HL-60 (cell line): Measurements from ENCODE around the gene CFAP57.

Experiments
- DNase-seq, 2 experiments: peaks; one replicate each; pipeline ENCODE4 v3.0.0-alpha.2; 2010 to 2020; ENCODE audit warnings: low read depth in 1 of 2, low spot score in 1 of 2
- H3K27ac ChIP-seq: fragments of 250-450 bp; sonication (Bioruptor Pico); replicated peaks from 2 replicates; pipeline ENCODE4 v1.5.1; 2020; ENCODE audit warnings: mild to moderate bottlenecking, moderate library complexity
- H3K27me3 ChIP-seq: fragments of 250-450 bp; sonication (Bioruptor Pico); 2 replicates; pipeline ENCODE4 v1.5.1; 2021; ENCODE audit warnings: mild to moderate bottlenecking, moderate library complexity; ENCODE audit not compliant: insufficient read depth, poor library complexity, severe bottlenecking
- H3K4me3 ChIP-seq: replicated peaks from 2 replicates; pipeline ENCODE4 v1.5.1; 2011; ENCODE audit warnings: mild to moderate bottlenecking, control low read depth, low read length; ENCODE audit not compliant: insufficient read depth
- GABPA ChIP-seq: IDR thresholded peaks from 2 replicates; pipeline ENCODE4 v1.6.1; 2012; ENCODE audit warnings: low read depth
- POLR2AphosphoS5 ChIP-seq: IDR thresholded peaks from 2 replicates; pipeline ENCODE4 v1.6.1; 2012; ENCODE audit warnings: low read depth
- SPI1 ChIP-seq: IDR thresholded peaks from 2 replicates; pipeline ENCODE4 v1.6.1; 2012; ENCODE audit warnings: low read depth, mild to moderate bottlenecking, borderline replicate concordance
- TF ChIP-seq, protein P1 (sequence below): IDR thresholded peaks from 2 replicates; pipeline ENCODE4 v1.6.1; 2012; ENCODE audit warnings: low read depth; ENCODE audit not compliant: insufficient replicate concordance
- TF ChIP-seq, protein P2 (sequence below): IDR thresholded peaks from one replicate; pipeline ENCODE4 v1.5.1; 2011; ENCODE audit warnings: low read length, control low read depth, inconsistent platforms; ENCODE audit not compliant: insufficient read depth

CFAP57 gene

DNA sequence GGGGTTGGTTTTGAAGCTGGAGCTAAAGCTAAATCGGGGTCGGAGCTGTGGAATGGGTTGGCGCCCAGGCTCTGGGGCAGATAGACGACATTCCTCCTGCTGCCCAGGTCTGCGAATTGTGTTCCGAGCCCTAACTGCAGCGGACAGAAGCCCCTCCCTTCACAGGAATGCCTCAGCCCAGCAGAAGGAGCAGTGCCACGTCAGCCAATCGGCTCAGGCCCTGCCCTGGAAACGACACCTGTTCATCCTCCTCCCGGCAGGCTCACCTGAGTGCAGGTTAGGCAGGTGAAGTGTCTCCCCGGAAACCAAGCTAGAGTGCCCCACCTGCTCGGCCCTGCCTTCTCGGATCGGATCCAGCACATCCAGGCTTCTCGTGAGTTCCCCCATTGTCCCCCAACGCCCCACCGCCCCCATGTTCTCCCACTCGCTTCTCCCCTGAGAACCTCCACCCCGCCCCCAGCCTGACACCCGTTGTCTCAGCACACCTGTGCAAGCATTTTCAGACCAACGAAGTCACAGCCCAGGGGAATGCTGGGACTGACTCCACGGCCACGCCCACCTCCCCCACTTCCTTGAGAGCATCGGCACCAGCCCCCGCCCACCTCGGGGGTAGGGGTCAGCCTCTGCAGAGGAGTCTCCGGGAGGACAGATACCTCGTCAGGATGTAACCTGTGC, 98.4 kb downstream of the CFAP57 start:
- DNase-seq, result no peak
- no peaks in the 10 kb centered on the region for H3K27me3 ChIP-seq
- no peak for TF ChIP-seq GABPA
- H3K27ac ChIP-seq, result no peak overlapping the region
- no peak overlapping the region for H3K4me3 ChIP-seq

DNA sequence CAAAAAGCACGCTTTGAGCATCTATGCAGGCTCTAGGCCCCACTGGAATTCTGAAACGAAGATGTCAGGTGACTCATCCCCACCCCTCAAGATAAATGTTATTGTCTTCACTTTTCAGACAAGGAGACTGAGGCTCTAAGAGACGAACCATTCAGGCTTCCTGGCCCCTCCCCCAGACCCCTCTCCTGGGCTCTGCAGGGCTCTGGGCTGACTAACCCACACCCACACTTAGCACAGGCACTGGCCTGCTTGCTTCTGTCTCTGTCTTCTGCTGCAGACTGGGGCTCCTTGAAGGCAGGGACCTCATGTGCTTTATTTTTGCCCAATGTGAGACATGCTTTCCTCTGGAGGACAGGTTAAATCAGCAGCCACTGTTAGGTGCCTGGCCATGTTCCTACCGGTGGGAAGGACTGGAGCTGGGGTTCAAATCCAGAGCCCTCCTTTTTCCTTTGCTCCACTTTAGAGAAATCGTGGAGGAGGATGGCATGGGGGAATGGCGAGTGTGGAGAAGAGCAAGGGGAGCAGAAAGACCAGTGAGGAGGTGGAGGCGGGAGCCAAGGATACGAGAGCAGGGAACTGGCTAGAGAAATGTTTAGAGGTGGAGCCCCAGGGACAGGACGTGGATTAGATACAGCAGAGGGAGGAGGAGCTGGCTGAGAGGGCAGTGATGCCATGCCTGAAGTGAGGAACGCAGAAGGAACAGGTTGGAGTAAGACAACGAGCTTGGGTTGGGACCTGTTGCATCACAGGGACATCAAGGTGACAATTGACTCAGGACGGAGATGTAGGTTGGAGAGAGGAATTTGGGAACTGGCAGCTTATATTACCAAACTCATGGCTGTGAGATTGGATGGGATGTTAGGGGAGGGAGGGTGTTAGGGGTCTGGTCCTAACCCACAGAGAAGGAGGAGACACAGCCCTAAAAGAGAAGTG, 99.3 kb downstream of the CFAP57 start:
- DNase-seq, result no peak
- Histone ChIP-seq H3K4me3 (no peak overlapping the region), H3K27me3 (no peaks in the 10 kb centered on the region), H3K27ac (no peak overlapping the region)
- TF ChIP-seq, protein P1, sequence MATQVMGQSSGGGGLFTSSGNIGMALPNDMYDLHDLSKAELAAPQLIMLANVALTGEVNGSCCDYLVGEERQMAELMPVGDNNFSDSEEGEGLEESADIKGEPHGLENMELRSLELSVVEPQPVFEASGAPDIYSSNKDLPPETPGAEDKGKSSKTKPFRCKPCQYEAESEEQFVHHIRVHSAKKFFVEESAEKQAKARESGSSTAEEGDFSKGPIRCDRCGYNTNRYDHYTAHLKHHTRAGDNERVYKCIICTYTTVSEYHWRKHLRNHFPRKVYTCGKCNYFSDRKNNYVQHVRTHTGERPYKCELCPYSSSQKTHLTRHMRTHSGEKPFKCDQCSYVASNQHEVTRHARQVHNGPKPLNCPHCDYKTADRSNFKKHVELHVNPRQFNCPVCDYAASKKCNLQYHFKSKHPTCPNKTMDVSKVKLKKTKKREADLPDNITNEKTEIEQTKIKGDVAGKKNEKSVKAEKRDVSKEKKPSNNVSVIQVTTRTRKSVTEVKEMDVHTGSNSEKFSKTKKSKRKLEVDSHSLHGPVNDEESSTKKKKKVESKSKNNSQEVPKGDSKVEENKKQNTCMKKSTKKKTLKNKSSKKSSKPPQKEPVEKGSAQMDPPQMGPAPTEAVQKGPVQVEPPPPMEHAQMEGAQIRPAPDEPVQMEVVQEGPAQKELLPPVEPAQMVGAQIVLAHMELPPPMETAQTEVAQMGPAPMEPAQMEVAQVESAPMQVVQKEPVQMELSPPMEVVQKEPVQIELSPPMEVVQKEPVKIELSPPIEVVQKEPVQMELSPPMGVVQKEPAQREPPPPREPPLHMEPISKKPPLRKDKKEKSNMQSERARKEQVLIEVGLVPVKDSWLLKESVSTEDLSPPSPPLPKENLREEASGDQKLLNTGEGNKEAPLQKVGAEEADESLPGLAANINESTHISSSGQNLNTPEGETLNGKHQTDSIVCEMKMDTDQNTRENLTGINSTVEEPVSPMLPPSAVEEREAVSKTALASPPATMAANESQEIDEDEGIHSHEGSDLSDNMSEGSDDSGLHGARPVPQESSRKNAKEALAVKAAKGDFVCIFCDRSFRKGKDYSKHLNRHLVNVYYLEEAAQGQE, result no peak
- no peak for TF ChIP-seq GABPA
- TF ChIP-seq SPI1, result no peak
- TF ChIP-seq, protein P2, sequence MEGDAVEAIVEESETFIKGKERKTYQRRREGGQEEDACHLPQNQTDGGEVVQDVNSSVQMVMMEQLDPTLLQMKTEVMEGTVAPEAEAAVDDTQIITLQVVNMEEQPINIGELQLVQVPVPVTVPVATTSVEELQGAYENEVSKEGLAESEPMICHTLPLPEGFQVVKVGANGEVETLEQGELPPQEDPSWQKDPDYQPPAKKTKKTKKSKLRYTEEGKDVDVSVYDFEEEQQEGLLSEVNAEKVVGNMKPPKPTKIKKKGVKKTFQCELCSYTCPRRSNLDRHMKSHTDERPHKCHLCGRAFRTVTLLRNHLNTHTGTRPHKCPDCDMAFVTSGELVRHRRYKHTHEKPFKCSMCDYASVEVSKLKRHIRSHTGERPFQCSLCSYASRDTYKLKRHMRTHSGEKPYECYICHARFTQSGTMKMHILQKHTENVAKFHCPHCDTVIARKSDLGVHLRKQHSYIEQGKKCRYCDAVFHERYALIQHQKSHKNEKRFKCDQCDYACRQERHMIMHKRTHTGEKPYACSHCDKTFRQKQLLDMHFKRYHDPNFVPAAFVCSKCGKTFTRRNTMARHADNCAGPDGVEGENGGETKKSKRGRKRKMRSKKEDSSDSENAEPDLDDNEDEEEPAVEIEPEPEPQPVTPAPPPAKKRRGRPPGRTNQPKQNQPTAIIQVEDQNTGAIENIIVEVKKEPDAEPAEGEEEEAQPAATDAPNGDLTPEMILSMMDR, result no peak
- TF ChIP-seq POLR2AphosphoS5, result no peak

DNA sequence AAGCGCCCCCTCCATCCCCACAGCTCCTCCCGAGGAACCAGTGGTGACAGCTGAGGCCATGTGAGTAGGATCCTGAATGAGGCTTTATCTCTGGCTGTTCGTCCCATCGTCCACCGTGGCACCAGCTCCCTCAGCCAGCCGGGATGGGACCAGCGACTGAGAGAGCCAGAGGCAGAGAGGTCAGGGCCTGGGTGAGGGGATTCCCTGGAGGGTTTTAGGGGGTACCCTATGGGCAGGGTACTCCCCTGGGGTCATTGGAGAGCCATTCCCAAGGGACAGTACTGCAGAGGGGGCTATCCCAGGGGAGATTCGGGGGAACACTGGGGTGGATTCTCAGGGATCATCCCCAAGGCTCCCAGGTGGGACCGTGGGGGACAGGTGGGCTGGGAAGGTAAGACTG, 100.0 kb downstream of the CFAP57 start:
- TF ChIP-seq GABPA, result no peak
- no peak for TF ChIP-seq POLR2AphosphoS5
- TF ChIP-seq, protein P1, result no peak
- TF ChIP-seq, protein P2, result no peak
- no peak for TF ChIP-seq SPI1
- no peak for DNase-seq
- H3K27me3 ChIP-seq, result no peaks in the 10 kb centered on the region

More for the DNA sequence above, 100.0 kb downstream of the CFAP57 start:
- Histone ChIP-seq H3K27ac (no peak overlapping the region), H3K4me3 (no peak overlapping the region)
